ENCODE data around the gene PCK1. TPM values are rescaled to one million over a fixed set of nuclear protein-coding genes. Genes with fewer than 3 reads are reported as not detected.

The PCK1 gene
- total and polyA plus RNA-seq, 7 experiments from 2014 or later = not detected

DNA sequence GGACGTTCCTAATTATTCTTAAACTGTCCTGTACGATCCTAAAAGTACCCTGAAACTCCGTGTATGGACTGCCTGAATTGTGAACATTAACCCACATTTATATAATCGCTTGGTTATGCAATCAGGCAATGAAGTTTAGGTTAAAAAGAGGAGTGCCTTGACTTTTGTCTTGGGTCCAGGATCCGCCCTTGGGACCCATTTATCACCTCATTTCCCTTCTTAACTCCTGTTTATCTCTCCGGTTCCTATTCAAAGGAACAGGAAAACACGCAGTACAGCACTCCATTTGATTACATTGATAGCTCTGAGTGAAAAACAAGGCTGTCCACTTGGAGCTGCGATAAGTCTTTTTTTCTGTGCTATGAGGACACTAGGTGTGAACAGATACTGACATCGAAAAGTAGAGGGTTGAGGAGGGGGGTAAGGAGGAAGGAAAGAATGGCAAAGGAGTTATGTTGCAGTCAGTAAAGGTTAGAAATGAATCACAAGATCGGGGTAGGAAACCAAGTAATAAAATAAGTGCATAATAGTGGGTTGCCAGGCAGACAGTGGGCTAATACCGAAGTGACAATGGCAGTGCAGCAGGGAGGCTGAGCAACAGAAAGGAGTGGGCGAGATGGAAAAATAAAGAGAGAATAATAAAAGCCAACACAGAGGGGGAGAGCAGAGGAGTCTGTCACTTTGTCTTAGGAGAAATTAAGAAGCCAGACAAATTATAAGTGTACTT lies 15.9 kb upstream of the PCK1 start:
- peaks cover 0 to 4% (median 0%) of the 10 kb centered on the region in 5 donors for H3K36me3 Mint-ChIP-seq
- peaks cover 5 to 14% (median 14%) of the 10 kb centered on the region in 5 donors for H3K27me3 Mint-ChIP-seq
- intact Hi-C loops (cut with micrococcal nuclease) = no loop called here
- H3K9me3 Mint-ChIP-seq = peaks cover 0 to 2% (median 0%) of the 10 kb centered on the region in 11 donors
- no peak overlapping the region for H3K4me3 Mint-ChIP-seq
- ATAC-seq (no peak), DNase-seq (no peak)
- ChIA-PET POLR2A (no interaction called here), CTCF (no interaction called here)
- no peak overlapping the region for H3K27ac ChIP-seq (ENCODE audit: low read depth, low read length)
- H3K9me3 ChIP-seq (ENCODE audit: control insufficient read depth in 2 of 3, low read length in 3 of 3) = no peaks in the 10 kb centered on the region
- no peak overlapping the region for H3K27ac Mint-ChIP-seq
- H3K36me3 ChIP-seq (ENCODE audit: control insufficient read depth in 2 of 3, insufficient read depth in 3 of 3, low read length in 3 of 3) = no peaks in the 10 kb centered on the region
- peaks cover 0 to 5% (median 0%) of the 10 kb centered on the region in 7 donors for H3K4me1 Mint-ChIP-seq
- no peak overlapping the region for H3K4me3 ChIP-seq (ENCODE audit: low read length)
- no peaks in the 10 kb centered on the region for H3K4me1 ChIP-seq (ENCODE audit: control insufficient read depth in 2 of 2, insufficient read depth in 2 of 2, low read length in 2 of 2)
- no peaks in the 10 kb centered on the region for H3K27me3 ChIP-seq (ENCODE audit: control insufficient read depth in 2 of 2, insufficient read depth in 2 of 2, low read length in 2 of 2)

DNA sequence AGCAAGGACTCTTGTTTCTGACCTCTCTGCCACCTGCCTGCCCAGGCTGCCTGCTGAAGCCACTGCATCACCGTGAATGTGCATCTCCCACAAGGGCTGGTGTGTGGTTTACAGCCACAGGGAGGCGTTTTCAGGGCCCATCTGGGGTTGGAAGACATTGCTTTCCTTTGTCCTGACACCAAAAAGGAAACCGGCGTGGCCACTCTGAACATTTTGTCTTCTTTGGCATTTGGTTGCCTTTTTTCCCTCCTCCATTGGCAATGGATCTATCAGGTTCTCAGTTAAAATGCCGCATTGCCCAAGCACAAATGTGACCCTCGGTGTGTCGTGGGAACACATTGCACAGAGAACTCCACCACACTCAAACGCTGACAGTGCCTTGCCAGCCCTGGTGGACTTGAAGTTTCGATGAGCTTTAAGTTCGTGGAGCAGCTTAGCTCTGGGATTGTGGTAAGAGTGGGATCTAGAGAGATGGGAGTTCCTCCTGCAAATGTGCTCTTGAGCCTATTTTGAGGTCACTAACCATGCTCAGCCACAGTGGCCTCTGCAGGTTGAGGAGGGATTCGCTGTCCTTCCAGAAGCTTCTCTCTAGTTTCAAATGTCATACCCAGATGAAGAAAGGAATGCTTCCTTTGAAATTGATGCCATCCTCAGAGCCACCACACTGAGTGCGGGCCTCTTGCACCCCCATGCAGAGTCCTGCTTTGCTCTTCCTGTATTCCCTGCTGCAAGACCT lies 14.8 kb upstream of the PCK1 start:
- ATAC-seq (no peak), DNase-seq (no peak)
- no peaks in the 10 kb centered on the region for H3K27me3 ChIP-seq (ENCODE audit: control insufficient read depth in 2 of 2, insufficient read depth in 2 of 2, low read length in 2 of 2)

DNA sequence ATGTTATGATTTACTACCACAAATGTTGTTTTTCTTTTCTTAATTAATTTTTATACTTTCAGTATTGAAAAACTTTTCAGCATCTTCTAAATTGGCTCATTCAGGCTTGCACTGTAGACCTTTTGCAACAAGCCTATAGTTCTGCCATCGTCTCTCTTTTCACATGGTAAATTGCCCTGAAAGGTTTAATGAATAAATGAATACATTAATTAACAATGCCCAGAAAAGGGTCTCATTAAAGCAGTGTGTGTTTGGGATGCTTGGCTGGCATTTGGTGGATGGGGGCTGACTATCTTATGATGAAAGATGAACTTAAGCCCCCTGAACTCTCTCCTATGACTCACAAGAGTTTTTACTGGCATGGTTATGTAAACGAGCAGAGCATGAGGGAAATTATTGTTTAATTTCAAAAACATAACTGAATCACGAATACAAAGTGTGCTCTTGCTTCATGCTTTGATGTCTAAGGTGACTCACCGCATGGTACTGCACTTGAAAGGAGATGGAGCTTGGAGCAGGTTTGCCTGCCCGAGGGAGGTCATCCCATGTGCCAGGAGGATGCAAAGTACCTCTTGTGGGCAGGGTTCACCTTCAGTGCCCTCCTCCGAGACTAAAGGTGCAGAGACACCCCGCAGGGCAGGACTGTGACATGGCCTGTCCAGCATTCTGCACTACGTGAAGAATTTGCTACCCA lies 13.8 kb upstream of the PCK1 start:
- Mint-ChIP-seq H3K36me3 (no peaks in the 10 kb centered on the region), H3K27me3 (peaks cover 0 to 19% (median 5%) of the 10 kb centered on the region in 5 donors), H3K4me3 (no peak overlapping the region), H3K4me1 (peaks cover 0 to 5% (median 0%) of the 10 kb centered on the region in 7 donors), H3K9me3 (peaks cover 0 to 2% (median 0%) of the 10 kb centered on the region in 11 donors), H3K27ac (no peak overlapping the region)
- DNase-seq (no peak), ATAC-seq (no peak)
- no peaks in the 10 kb centered on the region for H3K36me3 ChIP-seq (ENCODE audit: control insufficient read depth in 2 of 3, insufficient read depth in 3 of 3, low read length in 3 of 3)
- intact Hi-C loops (cut with micrococcal nuclease) = no loop called here
- ChIA-PET CTCF (no interaction called here), POLR2A (no interaction called here)
- no peak overlapping the region for H3K4me3 ChIP-seq (ENCODE audit: low read length)
- no peaks in the 10 kb centered on the region for H3K9me3 ChIP-seq (ENCODE audit: control insufficient read depth in 2 of 3, low read length in 3 of 3)
- no peaks in the 10 kb centered on the region for H3K27me3 ChIP-seq (ENCODE audit: control insufficient read depth in 2 of 2, insufficient read depth in 2 of 2, low read length in 2 of 2)
- no peak overlapping the region for H3K27ac ChIP-seq (ENCODE audit: low read depth, low read length)
- no peaks in the 10 kb centered on the region for H3K4me1 ChIP-seq (ENCODE audit: control insufficient read depth in 2 of 2, insufficient read depth in 2 of 2, low read length in 2 of 2)

More for the DNA sequence above, 14.8 kb upstream of the PCK1 start:
- Mint-ChIP-seq H3K4me3 (no peak overlapping the region), H3K4me1 (peaks cover 0 to 5% (median 0%) of the 10 kb centered on the region in 7 donors), H3K27ac (no peak overlapping the region), H3K36me3 (no peaks in the 10 kb centered on the region), H3K27me3 (peaks cover 0 to 14% (median 6%) of the 10 kb centered on the region in 5 donors), H3K9me3 (peaks cover 0 to 2% (median 0%) of the 10 kb centered on the region in 11 donors)
- H3K4me1 ChIP-seq (ENCODE audit: control insufficient read depth in 2 of 2, insufficient read depth in 2 of 2, low read length in 2 of 2) = no peaks in the 10 kb centered on the region
- no peak overlapping the region for H3K27ac ChIP-seq (ENCODE audit: low read depth, low read length)
- no peaks in the 10 kb centered on the region for H3K36me3 ChIP-seq (ENCODE audit: control insufficient read depth in 2 of 3, insufficient read depth in 3 of 3, low read length in 3 of 3)
- POLR2A ChIA-PET = no interaction called here
- H3K4me3 ChIP-seq (ENCODE audit: low read length) = no peak overlapping the region
- H3K9me3 ChIP-seq (ENCODE audit: control insufficient read depth in 2 of 3, low read length in 3 of 3) = no peaks in the 10 kb centered on the region
- CTCF ChIA-PET = no interaction called here
- intact Hi-C loops (cut with micrococcal nuclease) = no loop called here

DNA sequence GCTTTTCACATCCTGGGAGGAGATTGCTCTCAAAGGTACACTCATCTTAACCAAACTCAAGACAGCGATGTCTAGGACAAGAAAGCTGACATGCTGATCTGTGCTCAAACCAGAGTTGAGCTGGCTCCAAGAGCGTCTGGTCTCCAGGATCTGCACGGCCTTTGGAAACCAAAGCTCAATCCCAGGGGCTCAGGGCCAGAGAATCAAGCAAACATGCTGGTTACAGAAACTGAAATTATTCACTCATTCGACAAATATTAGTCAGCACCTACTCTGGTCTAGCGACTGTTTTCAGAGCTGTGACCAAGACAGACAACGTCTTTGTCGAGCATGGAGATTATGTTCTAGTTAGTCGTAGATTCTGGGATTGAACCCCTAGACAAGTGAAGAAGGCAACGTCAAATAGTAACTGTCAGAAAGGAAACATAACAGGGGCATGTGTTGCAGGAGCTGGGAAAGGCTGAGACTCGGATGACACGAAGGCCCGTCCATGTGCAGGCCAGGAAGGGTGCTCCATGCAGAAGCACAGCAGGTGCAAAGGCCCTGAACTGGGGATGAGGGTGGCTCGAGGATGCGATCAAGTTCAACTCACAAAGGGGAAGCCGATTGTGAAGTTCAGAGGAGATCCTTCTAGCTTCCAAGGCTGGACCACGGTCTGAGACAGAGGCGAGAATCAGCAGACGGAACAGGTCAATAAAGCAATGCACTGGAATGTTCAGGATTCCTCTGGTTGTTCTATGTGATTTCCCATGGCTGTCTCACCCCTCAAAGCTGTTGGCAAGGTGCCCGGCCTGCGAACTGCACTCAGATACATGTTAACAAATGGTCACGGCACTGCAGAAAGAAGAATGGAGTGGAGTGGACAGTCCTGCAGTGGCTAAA lies 12.5 kb upstream of the PCK1 start:
- H3K4me1 ChIP-seq (ENCODE audit: control insufficient read depth in 2 of 2, insufficient read depth in 2 of 2, low read length in 2 of 2) = no peaks in the 10 kb centered on the region
- H3K36me3 ChIP-seq (ENCODE audit: control insufficient read depth in 2 of 3, insufficient read depth in 3 of 3, low read length in 3 of 3) = no peaks in the 10 kb centered on the region
- H3K4me3 Mint-ChIP-seq = no peak overlapping the region
- no peak overlapping the region for H3K4me3 ChIP-seq (ENCODE audit: low read length)
- H3K9me3 ChIP-seq (ENCODE audit: control insufficient read depth in 2 of 3, low read length in 3 of 3) = no peaks in the 10 kb centered on the region
- ChIA-PET CTCF (no interaction called here), POLR2A (no interaction called here)
- ATAC-seq (no peak), DNase-seq (no peak)
- no peaks in the 10 kb centered on the region for H3K27me3 ChIP-seq (ENCODE audit: control insufficient read depth in 2 of 2, insufficient read depth in 2 of 2, low read length in 2 of 2)
- intact Hi-C loops (cut with micrococcal nuclease) = no loop called here
- peaks cover 0 to 19% (median 5%) of the 10 kb centered on the region in 5 donors for H3K27me3 Mint-ChIP-seq
- H3K27ac Mint-ChIP-seq = no peak overlapping the region
- no peak overlapping the region for H3K27ac ChIP-seq (ENCODE audit: low read depth, low read length)
- no peaks in the 10 kb centered on the region for H3K36me3 Mint-ChIP-seq
- H3K9me3 Mint-ChIP-seq = peaks cover 0 to 2% (median 0%) of the 10 kb centered on the region in 11 donors
- H3K4me1 Mint-ChIP-seq = peaks cover 0 to 5% (median 0%) of the 10 kb centered on the region in 7 donors

DNA sequence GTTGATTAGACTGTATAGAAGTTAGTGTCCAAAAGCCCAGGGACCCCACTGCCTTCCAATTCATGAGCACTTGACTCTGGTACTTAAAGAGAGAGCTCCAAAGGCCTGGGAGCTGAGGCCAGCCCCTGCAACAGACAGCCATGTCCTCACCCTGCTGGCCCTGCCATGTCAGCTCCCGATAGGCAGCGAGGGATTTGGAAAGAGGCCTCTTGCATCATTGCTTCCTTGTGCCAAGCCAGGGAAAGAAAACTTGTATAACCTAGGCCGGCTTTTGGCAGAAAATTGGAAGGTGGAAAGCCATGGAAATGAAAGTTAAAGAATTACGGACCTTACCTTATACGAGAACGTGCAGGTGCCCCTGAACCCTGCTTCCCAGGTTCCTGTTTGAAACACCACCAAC lies 8.4 kb upstream of the PCK1 start:
- POLR2A ChIA-PET = no interaction called here
- ATAC-seq = no peak
- no peaks in the 10 kb centered on the region for H3K36me3 Mint-ChIP-seq

DNA sequence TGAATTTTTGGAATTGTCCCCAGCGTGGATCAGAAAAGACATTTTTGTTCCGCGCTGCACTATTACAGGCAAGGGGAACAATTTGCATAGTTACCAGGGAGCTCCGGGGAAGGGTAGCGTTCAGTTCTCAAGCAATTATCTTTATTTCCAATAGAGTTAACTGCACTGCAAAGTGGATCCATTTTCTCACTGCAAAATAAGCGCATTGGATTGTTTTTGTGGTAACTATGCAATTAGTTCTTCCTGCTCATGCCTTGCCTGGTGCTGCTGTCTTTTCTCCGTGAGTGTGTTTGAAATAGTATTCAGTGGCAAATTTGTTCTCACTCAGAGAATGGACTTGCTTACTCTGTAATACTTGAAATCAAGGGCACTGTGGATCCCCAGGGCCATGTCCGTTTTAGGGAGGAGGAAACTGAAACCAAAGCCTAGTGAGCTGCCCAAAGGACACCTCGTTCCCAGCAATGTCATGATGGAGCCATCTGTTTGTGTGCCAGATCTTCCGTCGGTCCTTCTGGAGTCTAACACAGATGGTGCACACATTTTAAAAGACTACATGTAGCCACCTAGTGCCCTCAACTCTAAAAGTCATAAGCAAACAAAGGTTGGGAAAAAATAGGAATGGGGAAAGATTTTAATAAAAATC lies 7.4 kb upstream of the PCK1 start:
- no peak overlapping the region for H3K4me3 ChIP-seq (ENCODE audit: low read length)
- DNase-seq (no peak), ATAC-seq (no peak)
- H3K9me3 ChIP-seq (ENCODE audit: control insufficient read depth in 2 of 3, low read length in 3 of 3) = no peaks in the 10 kb centered on the region
- H3K27me3 ChIP-seq (ENCODE audit: control insufficient read depth in 2 of 2, insufficient read depth in 2 of 2, low read length in 2 of 2) = no peaks in the 10 kb centered on the region
- no peaks in the 10 kb centered on the region for H3K36me3 ChIP-seq (ENCODE audit: control insufficient read depth in 2 of 3, insufficient read depth in 3 of 3, low read length in 3 of 3)
- ChIA-PET POLR2A (no interaction called here), CTCF (no interaction called here)
- no peak overlapping the region for H3K27ac ChIP-seq (ENCODE audit: low read depth, low read length)
- Mint-ChIP-seq H3K36me3 (no peaks in the 10 kb centered on the region), H3K27ac (no peak overlapping the region), H3K9me3 (peaks cover 0 to 4% (median 0%) of the 10 kb centered on the region in 11 donors), H3K4me1 (no peaks in the 10 kb centered on the region), H3K4me3 (no peak overlapping the region), H3K27me3 (peaks cover 7 to 31% (median 11%) of the 10 kb centered on the region in 5 donors)
- H3K4me1 ChIP-seq (ENCODE audit: control insufficient read depth in 2 of 2, insufficient read depth in 2 of 2, low read length in 2 of 2) = no peaks in the 10 kb centered on the region
- intact Hi-C loops (cut with micrococcal nuclease) = no loop called here

More for the DNA sequence above, 8.4 kb upstream of the PCK1 start:
- H3K4me3 ChIP-seq (ENCODE audit: low read length) = no peak overlapping the region
- no peak overlapping the region for H3K27ac ChIP-seq (ENCODE audit: low read depth, low read length)
- CTCF ChIA-PET = no interaction called here
- peaks cover 0 to 5% (median 0%) of the 10 kb centered on the region in 7 donors for H3K4me1 Mint-ChIP-seq
- H3K9me3 ChIP-seq (ENCODE audit: control insufficient read depth in 2 of 3, low read length in 3 of 3) = no peaks in the 10 kb centered on the region
- no peaks in the 10 kb centered on the region for H3K36me3 ChIP-seq (ENCODE audit: control insufficient read depth in 2 of 3, insufficient read depth in 3 of 3, low read length in 3 of 3)
- peaks cover 0 to 3% (median 0%) of the 10 kb centered on the region in 11 donors for H3K9me3 Mint-ChIP-seq
- intact Hi-C loops (cut with micrococcal nuclease) = no loop called here
- H3K27me3 Mint-ChIP-seq = peaks cover 7 to 31% (median 9%) of the 10 kb centered on the region in 5 donors
- DNase-seq = no peak
- H3K4me3 Mint-ChIP-seq = no peak overlapping the region
- H3K4me1 ChIP-seq (ENCODE audit: control insufficient read depth in 2 of 2, insufficient read depth in 2 of 2, low read length in 2 of 2) = no peaks in the 10 kb centered on the region
- H3K27me3 ChIP-seq (ENCODE audit: control insufficient read depth in 2 of 2, insufficient read depth in 2 of 2, low read length in 2 of 2) = no peaks in the 10 kb centered on the region
- no peak overlapping the region for H3K27ac Mint-ChIP-seq

Measured in naive thymus-derived CD4-positive, alpha-beta T cell (primary cell).